ENCODE measurements around the gene ARHGEF37.
"Not testable (repeated sequence)": the region's sequence is repeated elsewhere in the genome, so short reads cannot be mapped to it uniquely, and the experiment has no call there.

The ARHGEF37 gene

DNA sequence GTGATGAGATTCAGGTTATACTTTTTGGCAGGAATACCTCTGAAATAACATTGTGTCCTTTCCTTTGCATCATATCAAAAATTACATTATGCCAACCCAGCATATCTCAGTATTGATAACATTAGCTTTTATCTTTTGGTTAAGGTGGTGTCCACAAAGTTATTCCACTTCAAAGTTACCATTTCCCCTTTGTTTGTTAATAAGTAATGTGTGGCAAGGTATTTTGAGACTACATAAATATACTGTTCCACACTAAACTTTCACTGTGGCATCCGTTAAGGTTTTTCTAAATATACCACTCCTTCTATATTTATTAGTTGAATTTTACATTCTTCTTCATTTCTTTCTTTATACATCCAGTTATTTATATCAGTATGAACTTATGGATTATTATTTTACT lies 14.1 kb upstream of the ARHGEF37 start:
- no peak for DNase-seq

DNA sequence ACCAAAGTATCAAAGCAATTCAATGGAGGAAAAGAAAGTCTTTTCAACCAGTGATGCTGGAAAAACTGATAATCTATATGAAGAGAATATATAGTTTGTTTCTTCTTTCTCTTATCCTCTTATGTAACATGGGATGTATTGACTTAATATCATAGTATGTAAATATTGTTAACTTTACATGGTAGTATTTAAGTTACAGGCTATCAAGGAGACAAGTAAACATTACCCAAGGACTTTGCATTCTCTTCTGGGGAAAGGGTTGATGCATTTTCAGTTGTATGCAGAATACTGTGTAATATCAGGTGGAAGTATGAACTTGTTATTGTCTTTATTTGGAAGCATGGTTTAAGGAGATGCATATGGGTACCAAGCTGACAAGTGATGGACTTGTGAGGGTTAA lies 9.1 kb upstream of the ARHGEF37 start:
- no peak for DNase-seq

DNA sequence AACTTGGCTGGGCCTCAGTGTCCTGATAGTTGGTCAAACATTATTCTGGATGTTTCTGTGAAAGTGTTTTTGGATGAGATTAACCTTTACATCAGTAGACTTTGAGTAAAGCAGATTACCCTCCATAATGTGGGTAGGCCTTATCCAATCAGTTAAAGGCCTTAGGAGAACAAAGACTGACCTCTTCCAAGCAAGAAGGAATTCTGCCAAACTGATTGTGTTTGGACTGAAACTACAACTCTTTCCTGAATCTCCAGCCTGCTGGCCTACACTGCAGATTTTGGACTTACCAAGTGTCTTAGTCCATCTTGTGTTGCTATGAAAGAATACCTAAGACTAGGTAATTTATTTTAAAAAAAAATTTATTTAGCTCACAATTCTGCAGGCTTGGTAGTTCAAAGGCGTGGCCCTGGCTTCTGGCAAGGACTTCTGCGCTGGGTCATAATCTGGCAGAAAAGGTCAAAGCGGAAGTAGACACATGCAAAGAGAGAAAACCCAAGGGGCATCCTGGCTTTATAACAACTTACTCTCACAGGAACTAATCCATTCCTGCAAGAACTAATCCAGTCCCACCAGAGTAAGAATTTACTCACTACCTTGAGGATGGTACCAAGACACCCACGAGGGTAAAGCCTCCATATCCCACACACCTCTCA lies 8.6 kb upstream of the ARHGEF37 start:
- no peak for DNase-seq

DNA sequence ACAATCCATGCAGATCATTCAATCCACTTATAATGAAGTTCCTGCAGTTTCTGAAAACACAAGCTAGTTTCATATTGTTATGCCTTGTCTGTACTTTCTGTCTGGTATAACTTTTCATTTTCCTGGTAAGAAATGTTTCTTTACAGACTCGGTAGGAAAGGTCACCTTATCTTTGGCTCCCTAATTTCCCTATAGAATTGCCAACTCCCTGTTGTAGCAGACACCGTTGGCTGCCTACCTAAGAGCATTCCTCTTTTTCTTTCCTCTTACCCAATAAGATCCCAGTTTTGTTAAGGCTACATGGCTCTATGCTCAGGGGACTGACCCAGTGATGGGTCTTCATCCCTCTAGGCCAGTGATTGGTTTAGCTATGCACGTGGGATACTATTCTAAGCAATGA lies 6.2 kb upstream of the ARHGEF37 start:
- DNase-seq = no peak

DNA sequence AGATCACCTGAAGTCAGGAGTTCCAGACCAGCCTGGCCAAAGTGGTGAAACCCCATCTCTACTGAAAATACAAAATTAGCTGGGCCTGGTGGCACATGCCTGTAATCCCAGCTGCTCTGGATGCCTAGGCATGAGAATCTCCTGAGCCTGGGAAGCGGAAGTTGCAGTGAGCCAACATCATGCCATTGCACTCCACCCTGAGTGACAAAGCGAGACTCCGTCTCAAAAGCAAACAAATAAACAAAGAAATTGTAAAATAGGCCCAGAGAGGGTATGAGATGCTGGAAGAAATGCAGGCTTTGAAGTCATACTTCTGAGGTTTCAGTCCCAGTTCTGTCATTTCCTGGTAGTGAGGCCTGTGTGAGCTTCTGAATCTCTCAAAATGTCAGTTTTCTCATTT lies 5.3 kb upstream of the ARHGEF37 start:
- DNase-seq = no peak

DNA sequence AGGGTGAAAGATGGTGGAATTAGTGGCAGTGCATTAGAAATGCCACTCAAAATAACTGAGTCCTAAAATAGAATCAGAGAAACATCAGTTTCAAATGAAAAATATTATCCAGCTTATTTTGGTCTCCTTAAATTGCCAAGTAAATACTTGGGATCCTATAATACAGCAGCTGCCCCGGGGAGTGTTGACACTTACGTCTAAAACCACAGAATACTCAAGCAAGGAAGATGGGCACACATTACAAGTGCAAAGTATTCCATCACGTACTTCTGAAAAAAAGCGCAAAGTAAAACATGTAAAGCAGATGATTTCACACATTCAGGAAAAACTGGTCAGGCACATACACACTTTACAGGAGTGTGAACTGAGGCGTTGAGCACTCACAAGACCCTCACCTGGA lies 2.4 kb upstream of the ARHGEF37 start:
- DNase-seq = no peak

DNA sequence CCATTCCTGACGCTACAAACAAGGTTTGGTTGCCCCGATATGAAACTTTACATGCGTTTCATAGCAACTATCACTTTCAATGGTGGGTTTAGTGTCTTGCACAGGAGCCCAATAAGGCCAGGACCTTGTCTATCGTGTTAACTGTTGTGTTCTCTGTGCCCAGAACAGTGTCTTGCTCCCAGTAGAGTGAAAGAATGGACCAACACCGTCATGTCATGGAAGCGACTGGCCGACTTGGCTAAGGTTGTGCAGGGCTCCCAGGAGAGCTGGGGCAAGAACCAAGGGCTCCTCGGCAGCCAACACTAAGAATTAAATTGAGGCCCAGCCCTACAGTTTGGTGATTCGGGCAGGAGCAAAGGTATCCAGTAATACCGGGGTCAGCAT lies 498 bp upstream of the ARHGEF37 start:
- DNase-seq = no peak

DNA sequence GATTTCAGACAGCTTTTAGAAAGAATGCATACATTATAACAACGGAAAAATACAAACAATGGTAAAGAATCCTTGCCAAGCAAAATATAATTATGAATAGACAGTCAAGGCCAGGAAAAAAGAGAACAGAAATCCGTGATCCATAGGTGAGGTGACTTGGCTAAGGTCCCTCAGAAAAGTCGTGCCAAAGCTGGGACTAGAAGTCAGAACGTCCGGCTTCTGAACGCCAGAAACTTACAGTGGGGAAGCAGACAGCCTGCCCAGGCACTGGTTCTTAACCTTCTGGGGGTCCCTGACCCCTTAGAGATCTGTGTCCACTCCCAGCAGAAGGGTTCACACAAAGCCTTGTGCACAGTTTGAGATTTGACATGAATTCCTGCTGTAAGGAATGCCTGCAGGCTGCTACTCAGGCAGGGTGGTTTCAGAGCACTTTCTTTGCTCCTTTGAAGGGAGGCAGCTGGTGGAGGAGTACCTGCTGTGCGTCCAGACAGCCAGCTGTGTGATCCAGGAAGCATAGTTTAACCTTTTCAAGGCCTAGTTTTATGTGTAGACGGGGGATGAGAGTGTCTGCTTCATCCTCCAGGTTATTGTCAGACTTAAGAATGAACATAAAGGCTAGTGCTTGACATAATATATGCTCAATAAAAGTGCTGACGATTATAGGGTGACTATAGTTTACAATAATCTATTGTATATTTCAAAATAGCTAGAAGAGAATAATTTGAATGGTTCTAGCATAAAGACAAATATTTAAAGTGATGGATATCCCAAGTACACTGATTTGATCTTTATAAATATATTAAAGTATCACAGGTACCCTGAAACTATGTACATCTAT lies 852 bp downstream of the ARHGEF37 start:
- peak; percentile 59 for DNase-seq

DNA sequence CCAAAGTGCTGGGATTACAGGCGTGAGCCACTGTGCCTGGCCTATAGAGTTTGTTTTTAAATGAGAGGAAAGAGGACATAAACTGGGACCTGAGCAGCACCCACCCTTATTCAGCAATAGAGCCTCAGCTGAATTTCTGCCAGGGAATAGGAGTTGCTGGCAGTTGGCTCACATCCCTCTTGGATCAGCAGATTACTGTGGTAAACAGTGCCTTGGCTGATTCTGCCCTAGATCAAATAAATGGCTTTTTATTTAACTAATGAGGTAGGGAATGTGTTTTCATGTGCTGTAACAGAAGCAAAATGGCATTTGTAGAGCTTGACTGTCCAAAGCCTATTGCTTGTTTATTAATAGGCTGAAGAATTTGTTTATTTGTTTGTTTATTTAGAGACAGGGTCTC lies 2.1 kb downstream of the ARHGEF37 start:
- DNase-seq = peak; percentile 55

DNA sequence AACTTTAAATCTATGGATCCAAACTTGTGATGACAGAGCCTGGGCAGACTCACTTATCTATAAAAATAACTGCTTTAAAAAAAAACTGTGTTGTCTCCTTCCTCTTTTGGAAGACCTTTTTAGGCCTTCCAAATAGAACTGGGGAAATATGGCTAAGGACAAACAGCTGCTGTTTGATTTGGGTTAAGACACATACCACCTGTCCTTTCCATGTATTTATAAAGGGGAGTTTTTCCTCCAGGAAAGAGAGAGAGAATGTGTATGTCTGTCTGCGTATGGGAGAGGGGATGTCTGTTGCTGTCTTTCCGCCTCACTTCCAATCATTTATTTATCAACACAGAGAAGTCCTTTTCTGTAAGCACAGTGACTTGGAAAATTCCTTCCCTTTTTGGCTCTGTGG lies 2.8 kb downstream of the ARHGEF37 start:
- DNase-seq = no peak

DNA sequence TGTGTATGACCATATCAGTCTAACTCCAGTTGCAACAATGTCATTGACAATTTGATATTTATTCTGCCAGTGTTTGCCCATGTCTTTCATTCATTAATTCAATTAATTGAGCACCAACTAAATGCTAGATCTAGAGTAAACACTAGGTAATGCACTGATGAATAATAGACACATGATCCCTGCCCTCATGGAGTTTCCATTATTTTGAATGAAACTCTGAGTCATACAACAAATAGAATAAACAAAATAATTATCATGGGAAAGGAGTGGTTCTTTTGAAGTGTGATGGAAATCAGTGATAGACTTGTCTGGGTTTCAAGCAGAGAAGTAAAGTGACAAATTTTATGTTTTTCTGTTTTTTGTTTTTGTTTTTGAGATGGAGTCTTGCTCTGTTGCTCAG lies 4.6 kb downstream of the ARHGEF37 start:
- DNase-seq = no peak

DNA sequence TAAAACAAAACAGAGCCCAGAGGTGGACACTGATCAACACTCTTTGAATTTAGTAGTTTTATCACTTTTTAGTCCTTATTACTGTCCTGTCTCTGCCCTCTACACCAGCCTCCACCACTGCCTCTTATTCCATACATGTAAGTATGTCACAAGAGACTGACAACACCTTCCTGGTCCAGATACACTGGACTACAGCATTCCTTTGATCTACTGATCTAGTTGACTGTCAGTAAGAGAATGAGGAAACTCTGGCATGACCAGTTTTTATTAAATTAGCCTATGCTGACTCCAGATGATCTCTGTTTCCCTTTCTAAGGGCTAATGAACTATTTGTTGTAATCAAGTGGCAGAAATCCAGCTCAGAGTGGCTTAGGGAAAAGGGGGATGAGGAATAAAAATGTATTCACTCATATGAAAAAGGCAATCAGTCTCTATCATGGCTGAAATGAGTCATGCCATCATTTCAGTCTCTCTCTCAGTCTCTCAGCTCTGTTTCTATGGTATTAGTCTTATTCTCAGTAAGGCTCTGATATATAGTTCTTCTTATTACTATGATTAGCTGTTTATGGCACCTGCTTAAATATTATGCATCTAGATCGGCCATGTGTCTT lies 5.5 kb downstream of the ARHGEF37 start:
- DNase-seq = no peak

DNA sequence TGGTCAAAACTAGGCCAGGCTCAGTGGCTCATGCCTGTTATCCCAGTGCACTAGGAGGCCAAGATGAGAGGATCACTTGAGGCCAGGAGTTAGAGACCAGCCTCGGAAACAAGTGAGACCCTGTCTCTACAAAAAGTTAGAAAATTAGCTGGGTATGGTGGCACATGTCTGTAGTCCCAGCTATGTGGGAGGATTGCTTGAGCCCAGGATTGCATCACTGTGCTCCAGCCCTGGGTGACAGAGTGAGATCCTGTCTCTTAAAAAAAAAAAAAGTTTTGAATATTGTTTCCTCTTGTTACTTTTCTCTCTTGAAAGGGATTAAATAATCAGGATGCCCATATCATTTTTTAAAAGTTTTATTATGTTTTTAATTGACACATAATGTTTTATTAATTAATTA lies 7.6 kb downstream of the ARHGEF37 start:
- DNase-seq = no peak

DNA sequence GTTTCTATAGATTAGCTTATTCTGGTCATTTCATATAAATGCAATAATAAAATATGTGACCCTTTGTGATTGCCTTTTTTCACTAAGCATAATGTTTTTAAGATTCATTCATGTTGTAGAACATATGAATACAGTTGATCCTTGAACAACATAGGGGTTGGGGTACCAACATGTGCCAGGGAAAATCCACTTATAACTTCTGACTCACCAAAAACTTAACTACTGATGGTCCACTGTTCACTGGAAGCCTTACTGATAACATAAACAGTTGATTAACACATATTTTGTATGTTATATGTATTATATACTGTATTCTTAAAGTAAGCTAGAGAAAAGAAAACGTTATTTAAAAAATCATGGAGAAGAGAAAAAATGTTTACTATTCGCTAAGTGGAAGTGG lies 12.1 kb downstream of the ARHGEF37 start:
- no peak for DNase-seq

DNA sequence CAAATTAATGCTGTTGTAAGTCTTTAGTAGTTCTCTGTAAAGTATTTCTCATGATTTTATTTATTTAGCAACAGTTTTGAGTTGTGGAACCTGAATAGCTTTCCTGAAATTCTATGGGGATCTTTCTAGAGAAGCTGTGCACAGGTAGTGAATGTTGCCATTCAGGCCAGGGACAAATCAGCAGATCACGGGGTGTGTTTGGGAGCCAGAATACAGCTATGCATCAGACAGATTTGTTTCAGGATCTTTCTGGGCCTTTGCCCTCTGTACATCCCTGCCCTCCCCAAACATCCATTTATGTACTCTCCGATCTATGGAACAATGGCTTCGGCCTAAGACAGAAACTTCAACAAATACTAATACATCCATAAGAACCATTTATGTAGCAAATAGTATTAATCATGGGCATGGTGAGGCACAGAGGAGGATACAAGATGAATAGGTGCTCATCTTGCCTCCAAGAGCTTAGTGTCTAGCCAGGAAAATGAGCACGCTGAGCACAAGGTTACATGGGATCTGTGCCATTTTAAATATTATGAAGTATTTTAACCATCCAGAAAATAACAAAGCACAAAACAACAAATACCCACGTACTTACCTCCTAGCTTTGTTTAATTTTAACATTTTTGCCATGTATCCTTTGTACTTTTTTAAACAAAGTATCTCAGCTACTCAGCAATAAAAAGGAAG lies 13.1 kb downstream of the ARHGEF37 start:
- no peak for DNase-seq

DNA sequence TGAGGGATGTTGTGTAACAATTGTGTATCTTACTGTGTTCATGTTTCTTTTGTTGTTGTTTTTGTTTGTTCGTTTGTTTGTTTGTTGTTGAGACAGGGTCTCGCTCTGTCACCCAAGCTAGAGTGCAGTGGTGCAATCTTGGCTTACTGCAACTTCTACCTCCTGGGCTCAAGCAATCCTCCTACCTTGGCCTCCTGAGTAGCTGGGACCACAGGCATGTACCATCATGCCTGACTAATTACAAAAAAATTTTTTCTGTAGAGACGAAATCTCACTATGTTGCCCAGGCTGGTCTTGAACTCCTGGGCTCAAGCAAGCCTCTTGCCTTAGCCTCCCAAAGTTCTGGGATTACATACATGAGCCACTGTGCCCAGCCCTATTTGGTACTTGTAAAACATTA lies 13.8 kb downstream of the ARHGEF37 start:
- DNase-seq = not testable (repeated sequence)

DNA sequence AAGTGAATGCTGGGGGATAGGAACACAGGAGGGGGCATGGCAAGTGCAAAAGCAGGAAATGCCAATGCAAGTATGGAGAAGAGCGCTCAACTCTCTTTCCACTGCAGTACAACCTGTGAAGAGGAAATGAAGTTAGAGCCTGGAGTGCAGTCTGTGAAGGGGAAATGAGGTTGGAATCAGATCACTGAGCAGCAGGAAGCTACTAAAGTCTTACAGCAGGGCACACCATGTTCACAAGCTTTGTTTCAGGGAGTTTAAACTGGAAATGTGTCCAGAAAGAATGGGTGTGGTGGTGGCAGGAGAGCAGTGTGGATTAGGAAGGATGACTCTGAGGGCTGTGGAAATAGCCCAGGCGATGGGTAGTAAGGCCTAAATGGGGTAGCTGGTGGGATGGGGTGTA lies 15.4 kb downstream of the ARHGEF37 start:
- no peak for DNase-seq

DNA sequence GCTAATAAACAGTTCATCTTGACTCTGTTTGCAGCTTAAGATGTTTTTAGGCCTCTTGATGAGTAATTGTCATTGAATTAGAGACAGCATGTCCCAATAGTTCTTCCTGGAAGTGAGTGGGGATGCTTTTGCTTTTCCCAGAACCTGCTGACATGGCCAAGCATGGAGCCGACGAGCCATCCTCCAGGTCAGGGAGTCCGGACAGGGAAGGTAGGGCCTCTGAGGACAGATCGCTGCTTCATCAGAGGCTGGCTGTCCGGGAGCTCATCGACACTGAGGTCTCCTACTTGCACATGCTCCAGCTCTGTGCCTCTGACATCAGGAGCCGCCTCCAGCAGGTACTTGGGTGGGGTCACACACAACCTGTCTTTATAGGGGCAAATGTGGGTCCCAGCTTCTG lies 16.3 kb downstream of the ARHGEF37 start:
- no peak for DNase-seq

DNA sequence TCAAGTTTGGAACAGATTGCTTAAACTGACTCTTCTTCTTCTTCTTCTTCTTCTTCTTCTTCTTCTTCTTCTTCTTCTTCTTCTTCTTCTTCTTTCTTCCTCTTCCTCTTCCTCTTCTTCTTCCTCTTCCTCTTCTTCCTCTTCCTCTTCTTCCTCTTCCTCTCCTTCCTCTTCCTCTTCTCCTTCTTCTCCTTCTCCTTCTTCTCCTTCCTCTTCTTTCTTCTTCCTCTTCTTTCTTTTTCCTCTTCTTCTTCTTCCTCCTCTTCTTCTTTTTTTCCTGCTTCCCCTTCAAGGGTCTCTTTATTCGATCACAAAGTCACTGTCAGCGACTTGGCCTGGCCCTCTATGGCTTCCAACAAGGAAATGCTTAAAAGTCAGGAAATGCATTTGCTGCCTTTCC lies 16.9 kb downstream of the ARHGEF37 start:
- not testable (repeated sequence) for DNase-seq

DNA sequence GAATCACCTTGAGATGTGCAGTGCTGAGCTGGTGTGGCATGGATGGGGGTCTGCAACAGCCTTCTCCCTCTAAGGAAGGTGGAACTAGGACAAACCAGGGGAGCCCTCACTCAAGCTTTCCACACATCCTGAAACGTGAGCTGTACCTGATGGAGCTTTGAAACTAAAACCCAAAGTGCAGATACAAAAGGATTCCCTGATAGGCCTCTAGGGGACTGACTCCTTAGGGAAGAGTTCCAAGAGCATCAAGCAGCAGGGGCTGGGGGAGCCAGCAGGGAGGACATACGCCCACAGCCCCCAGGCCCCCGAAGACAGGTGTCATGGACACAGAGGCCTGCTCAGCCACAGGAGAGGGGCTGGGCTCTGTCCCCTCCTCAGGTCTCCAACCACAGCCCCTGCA lies 17.7 kb downstream of the ARHGEF37 start:
- DNase-seq = no peak

DNA sequence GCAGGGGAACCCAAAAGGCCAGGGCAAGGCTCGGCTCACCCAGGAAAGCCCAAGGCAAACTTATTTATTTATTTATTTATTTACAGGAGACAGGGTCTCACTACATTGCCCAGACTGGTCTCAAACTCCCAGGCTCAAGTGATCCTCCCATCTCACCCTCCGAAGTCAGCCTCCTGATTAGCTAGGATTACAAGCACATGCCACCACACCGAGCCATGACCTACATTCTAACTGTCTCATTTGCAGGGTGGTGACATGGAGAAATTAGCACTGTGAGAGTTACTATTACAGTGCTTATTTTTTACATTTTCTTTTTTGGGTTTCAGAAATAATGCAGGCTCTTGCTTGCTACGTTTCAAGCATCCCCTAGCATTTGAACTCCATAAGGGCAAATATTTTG lies 18.1 kb downstream of the ARHGEF37 start:
- no peak for DNase-seq

DNA sequence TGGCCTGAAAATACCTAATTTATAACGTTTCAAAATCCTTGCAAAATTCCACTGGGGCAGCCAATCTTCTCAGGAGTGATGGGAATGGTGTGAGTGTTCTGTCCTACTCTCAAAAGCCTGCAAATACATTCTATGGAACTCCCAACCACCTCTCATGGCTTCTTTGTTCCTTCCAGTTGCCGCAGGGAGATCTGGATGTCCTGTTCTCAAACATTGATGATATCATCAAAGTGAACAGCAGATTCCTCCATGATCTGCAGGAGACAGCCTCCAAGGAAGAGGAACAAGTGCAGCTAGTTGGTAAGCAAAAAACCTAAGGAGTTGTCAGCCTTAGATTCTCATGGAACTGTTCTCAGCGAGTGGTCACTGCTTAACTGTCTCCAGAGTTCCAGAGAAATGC lies 19.6 kb downstream of the ARHGEF37 start:
- DNase-seq = no peak

DNA sequence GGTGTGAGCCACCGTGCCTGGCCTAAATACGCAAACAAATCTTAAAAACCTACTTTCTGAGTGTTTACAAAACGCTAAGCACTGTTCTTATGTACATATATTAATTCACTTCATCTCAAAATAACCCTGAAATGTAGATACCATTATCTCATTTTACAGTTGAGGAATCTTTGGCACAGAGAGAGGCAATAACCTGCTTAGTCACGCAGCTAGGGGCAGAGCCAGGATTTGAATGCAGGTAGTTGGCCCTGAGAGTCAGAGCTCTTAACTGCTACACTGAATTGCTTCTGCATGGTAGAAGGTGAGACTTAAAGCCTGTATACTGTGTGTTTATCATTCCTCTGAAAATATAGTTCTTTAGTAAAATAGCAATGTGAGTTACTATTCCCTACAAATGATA lies 21.9 kb downstream of the ARHGEF37 start:
- no peak for DNase-seq

DNA sequence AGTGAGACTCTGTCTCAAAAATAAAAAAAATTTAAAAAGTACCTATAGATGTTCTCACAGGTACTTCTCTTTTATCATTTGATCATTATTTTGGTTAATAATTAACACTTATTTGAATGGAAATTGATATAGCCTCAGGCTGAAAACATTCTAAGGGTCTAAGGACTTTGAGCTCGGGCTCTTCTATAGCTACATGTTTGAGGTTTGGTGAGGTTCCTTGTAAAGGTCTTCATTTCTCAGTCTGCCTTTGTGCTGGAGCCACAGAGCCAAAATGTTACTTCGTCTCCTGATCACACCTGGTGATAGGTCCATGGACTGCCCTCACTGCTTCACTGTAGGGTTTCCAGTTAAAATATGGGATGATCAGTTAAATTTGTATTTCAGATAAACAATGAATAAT lies 22.6 kb downstream of the ARHGEF37 start:
- DNase-seq = no peak
